Lung (tissue), 12 donors: ENCODE results near the gene JAM3. TPM values are rescaled to one million over a fixed set of nuclear protein-coding genes. Genes with fewer than 3 reads are reported as not detected.
"Not testable (repeated sequence)": the region's sequence is repeated elsewhere in the genome, so short reads cannot be mapped to it uniquely, and the experiment has no call there.

ENCODE experiments used
- ATAC-seq: fragments of 200-7000 bp; cut with Tn5 transposase; one replicate; pipeline ENCODE4 v1.9.1; 2020; ENCODE audit warnings: moderate number of reproducible peaks; ENCODE audit not compliant: insufficient read depth, low FRiP score
- DNase-seq, 3 donors: peaks; one replicate each; pipeline ENCODE4 v3.0.0-alpha.2; 2013 to 2017
- H3K27ac ChIP-seq, 2 donors: one replicate each; pipeline ENCODE4 v1.5.1; 2013; ENCODE audit warnings: mild to moderate bottlenecking in 2 of 2, moderate library complexity in 2 of 2, control low read depth in 1 of 2, inconsistent platforms in 1 of 2, low read depth in 1 of 2, low read length in 1 of 2
- H3K27me3 ChIP-seq, 3 donors: one replicate each; pipeline ENCODE4 v1.5.1; 2013; ENCODE audit warnings: low read length in 2 of 3; ENCODE audit not compliant: control insufficient read depth in 3 of 3, insufficient read depth in 3 of 3
- H3K36me3 ChIP-seq, 4 donors: one replicate each; pipeline ENCODE4 v1.5.1; 2013; ENCODE audit warnings: low read length in 4 of 4, mild to moderate bottlenecking in 1 of 4, moderate library complexity in 1 of 4; ENCODE audit not compliant: control insufficient read depth in 4 of 4, insufficient read depth in 4 of 4
- H3K4me1 ChIP-seq, 5 donors: one replicate each; pipeline ENCODE4 v1.5.1; 2013; ENCODE audit warnings: low read length in 5 of 5, mild to moderate bottlenecking in 2 of 5, moderate library complexity in 1 of 5; ENCODE audit not compliant: control insufficient read depth in 5 of 5, insufficient read depth in 5 of 5
- H3K4me3 ChIP-seq: one replicate; pipeline ENCODE4 v1.5.1; 2013; ENCODE audit warnings: mild to moderate bottlenecking, control low read depth, moderate library complexity
- H3K9ac ChIP-seq, 2 donors: one replicate each; pipeline ENCODE4 v1.5.1; 2013; ENCODE audit warnings: low read length in 2 of 2, control low read depth in 1 of 2; ENCODE audit not compliant: insufficient read depth in 1 of 2
- H3K9me3 ChIP-seq, 4 donors: one replicate each; pipeline ENCODE4 v1.5.1; 2013; ENCODE audit warnings: low read length in 3 of 4, mild to moderate bottlenecking in 1 of 4, moderate library complexity in 1 of 4; ENCODE audit not compliant: control insufficient read depth in 4 of 4, insufficient read depth in 3 of 4
- WGBS, 2 donors: extraction: QIAGEN DNeasy Blood & Tissue Kit; methylation state at CpG; one replicate each; pipeline ENCODE4 v1.1.7; 2013; 5-methylcytosine and 5-hydroxymethylcytosine counted together
- polyA plus RNA-seq, 2 donors: library from polyadenylated mRNA; stranded (reverse); fragments of 200-250 nt; gene quantifications; one replicate each; pipeline ENCODE4 v1.2.1, GENCODE V29; 2013
- total RNA-seq, 2 donors: library from RNA; depleted of rRNA in 1 of 2; stranded (reverse); fragments of >200 nt in 1 of 2; gene quantifications; one replicate each; pipeline ENCODE4 v1.2.1, GENCODE V29; 2014 to 2021
- TF ChIP-seq, protein P1 (sequence below): IDR thresholded peaks from 2 replicates; pipeline ENCODE4 v1.5.1; 2012; ENCODE audit warnings: mild to moderate bottlenecking; ENCODE audit errors: control extremely low read depth, extremely low read depth
- donor health status: control.
- donor health status: control.
- donor health status: Bipolar disorder and iron deficiency.
- donor health status: healthy.
- donor health status: DM: yes; HTN: yes; CAD: no.

The JAM3 gene
- total and polyA plus RNA-seq, 4 donors: 10.3 to 72.2 (median 23.6) TPM

DNA sequence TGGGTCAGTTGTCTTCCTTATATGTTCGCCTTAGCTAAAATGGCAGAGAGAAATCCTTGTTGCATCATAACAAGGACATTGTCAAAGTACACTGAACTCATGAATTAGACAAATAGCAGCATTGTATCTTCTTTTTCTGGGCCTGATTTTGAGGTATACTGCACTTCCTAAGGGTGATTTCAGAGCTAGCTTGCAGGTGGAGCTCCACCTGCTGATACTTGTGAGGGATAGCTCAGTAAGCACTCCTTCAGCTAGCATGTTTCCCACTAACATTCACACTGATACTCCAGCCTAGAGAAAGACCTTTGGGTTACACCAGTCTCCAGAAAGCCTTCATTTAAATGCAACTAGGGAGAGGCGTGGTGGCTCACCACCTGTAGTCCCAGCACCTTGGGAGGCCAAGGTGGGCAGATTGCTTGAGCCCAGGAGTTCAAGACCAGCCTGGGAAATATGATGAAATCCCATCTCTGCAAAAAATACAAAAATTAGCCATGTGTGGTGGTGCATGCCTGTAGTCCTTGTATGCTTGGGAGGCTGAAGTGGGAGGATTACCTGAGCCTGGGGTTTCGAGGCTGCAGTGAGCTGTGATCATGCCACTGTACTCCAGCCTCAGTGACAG is 29.8 kb downstream of the JAM3 start:
- Histone ChIP-seq H3K27ac (no peak overlapping the region), H3K9me3 (no peaks in the 10 kb centered on the region), H3K9ac (no peak overlapping the region), H3K36me3 (no peaks in the 10 kb centered on the region), H3K4me1 (peaks cover 0 to 3% (median 0%) of the 10 kb centered on the region in 5 donors), H3K27me3 (no peaks in the 10 kb centered on the region), H3K4me3 (no peak overlapping the region)
- DNase-seq (no peak), ATAC-seq (no peak)
- WGBS, 2 donors: 92 to 95% methylated on average over 3 of the region's 3 CpGs
- TF ChIP-seq, protein P1, sequence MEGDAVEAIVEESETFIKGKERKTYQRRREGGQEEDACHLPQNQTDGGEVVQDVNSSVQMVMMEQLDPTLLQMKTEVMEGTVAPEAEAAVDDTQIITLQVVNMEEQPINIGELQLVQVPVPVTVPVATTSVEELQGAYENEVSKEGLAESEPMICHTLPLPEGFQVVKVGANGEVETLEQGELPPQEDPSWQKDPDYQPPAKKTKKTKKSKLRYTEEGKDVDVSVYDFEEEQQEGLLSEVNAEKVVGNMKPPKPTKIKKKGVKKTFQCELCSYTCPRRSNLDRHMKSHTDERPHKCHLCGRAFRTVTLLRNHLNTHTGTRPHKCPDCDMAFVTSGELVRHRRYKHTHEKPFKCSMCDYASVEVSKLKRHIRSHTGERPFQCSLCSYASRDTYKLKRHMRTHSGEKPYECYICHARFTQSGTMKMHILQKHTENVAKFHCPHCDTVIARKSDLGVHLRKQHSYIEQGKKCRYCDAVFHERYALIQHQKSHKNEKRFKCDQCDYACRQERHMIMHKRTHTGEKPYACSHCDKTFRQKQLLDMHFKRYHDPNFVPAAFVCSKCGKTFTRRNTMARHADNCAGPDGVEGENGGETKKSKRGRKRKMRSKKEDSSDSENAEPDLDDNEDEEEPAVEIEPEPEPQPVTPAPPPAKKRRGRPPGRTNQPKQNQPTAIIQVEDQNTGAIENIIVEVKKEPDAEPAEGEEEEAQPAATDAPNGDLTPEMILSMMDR: no peak

DNA sequence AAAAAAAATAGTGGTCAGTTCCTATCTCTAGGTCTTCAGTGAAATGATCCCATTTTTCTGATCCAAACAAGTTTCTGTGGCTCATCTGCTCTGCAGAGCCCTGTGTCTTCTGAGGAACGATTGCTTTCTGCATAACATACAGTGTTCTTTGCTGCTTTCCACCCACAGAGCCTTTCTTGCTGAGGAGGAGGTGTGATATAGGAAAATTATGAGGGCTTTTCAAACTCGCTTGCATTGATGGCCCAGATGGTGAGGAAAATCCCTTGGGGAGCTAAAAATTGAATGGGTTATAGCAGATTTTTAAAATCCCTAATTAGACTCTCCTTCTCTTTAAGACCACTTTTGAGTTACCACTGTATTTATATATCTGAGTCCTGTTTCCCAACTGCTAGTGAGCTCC is 31.3 kb downstream of the JAM3 start:
- TF ChIP-seq, protein P1: no peak
- Histone ChIP-seq H3K9ac (no peak overlapping the region), H3K36me3 (no peaks in the 10 kb centered on the region), H3K27me3 (no peaks in the 10 kb centered on the region), H3K9me3 (no peaks in the 10 kb centered on the region), H3K4me3 (no peak overlapping the region), H3K4me1 (peaks cover 0 to 3% (median 0%) of the 10 kb centered on the region in 5 donors), H3K27ac (no peak overlapping the region)
- 82 to 86% methylated on average over 2 of the region's 2 CpGs for WGBS, 2 donors
- ATAC-seq: no peak
- no peak for DNase-seq

DNA sequence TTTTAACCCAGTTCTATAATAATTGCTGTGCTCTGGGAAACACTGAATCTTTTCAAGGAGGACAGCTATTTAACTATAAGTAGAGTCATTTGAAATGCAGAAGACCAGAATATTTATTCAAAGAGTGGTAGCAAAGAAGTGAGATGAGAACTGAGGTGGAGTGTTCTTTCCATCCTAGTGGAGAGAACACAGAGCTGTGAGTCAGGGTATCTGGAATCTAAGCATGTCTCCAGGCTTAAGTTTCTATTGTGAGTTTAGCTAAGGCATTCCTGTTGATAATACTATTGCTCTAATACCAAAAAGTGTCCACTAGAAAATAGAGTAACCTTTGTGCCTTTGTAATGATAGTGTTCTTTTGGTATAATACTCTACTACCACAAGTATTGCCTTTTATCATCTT is 32.4 kb downstream of the JAM3 start:
- DNase-seq (no peak), ATAC-seq (no peak)
- no peak overlapping the region for H3K27ac ChIP-seq
- H3K4me3 ChIP-seq: no peak overlapping the region
- H3K36me3 ChIP-seq: no peaks in the 10 kb centered on the region
- peaks cover 0 to 3% (median 0%) of the 10 kb centered on the region in 5 donors for H3K4me1 ChIP-seq
- H3K9ac ChIP-seq: no peak overlapping the region
- TF ChIP-seq, protein P1: no peak
- no peaks in the 10 kb centered on the region for H3K27me3 ChIP-seq
- H3K9me3 ChIP-seq: no peaks in the 10 kb centered on the region

DNA sequence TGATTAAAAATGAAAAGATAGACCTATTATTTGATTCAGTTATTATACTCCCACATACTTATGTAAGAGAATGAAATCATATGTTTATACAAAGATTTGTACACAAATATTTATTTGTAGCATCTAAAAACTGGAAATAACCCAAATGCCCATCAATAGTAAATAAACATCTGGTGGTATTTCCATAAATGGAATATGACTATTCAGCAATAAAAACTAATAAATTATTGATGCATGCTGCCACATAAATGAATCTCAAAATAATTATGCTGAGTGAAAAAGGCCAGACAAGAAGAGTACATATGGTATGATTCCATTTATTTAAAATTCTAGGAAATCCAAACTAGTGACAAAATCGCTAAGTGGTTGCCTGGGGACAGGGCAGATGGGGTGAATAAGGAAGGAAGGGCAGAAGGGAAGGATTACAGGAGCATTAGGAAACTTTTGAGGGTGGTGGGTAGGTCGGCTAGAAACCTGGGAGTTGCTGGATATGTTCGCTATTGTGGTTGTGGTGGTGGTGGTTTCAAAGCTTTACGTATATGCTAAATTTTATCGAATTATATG is 41.5 kb downstream of the JAM3 start:
- whole genome bisulfite sequencing, 2 donors: 78 to 90% methylated on average over 5 of the region's 5 CpGs
- ATAC-seq: no peak
- H3K27ac ChIP-seq: no peak overlapping the region
- H3K27me3 ChIP-seq: no peaks in the 10 kb centered on the region
- H3K4me1 ChIP-seq: no peaks in the 10 kb centered on the region
- H3K9ac ChIP-seq: no peak overlapping the region
- TF ChIP-seq, protein P1: no peak
- no peak overlapping the region for H3K4me3 ChIP-seq
- H3K9me3 ChIP-seq: no peaks in the 10 kb centered on the region
- DNase-seq: no peak
- H3K36me3 ChIP-seq: no peaks in the 10 kb centered on the region

DNA sequence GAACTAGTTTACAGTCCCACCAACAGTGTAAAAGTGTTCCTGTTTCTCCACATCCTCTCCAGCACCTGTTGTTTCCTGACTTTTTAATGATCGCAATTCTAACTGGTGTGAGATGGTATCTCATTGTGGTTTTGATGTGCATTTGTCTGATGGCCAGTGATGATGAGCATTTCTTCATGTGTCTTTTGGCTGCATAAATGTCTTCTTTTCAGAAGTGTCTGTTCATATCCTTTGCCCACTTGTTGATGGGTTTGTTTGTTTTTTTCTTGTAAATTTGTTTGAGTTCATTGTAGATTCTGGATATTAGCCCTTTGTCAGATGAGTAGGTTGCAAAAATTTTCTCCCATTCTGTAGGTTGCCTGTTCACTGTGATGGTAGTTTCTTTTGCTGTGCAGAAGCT is 44.9 kb downstream of the JAM3 start:
- not testable (repeated sequence) for H3K4me3 ChIP-seq, DNase-seq, ATAC-seq, H3K27me3 ChIP-seq, H3K27ac ChIP-seq, H3K4me1 ChIP-seq, H3K36me3 ChIP-seq, H3K9me3 ChIP-seq, H3K9ac ChIP-seq
- WGBS, 2 donors: 60 to 75% methylated on average over 1 of the region's 1 CpG
